Measurements from ENCODE around the gene FAM124A. TPM values are rescaled to one million over a fixed set of nuclear protein-coding genes. Genes with fewer than 3 reads are reported as not detected.

The FAM124A gene
- total RNA-seq, 2 experiments from 2014 or later, result 0.44 TPM; not detected in 1

DNA sequence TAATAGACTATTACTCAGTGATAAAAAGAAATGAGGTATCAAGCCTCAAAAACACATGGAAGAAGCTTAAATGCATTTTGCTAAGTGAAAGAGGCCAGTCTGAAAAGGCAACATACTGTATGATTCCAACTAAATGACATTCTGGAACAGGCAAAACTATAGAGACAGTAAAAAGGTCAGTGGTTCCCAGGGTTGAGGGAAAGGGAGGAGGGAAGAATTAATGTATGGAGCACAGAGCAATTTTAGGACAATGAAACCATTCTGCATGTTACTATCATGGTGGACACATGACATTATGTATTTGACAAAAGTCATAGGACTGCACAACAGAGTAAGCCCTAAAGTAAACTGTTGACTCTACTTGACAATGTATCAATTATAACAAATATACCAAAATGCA lies 111.6 kb downstream of the FAM124A start:
- H3K4me1 ChIP-seq (ENCODE audit: insufficient read depth, low read length, poor library complexity, severe bottlenecking), result peaks cover 10% of the 10 kb centered on the region
- H2AFZ ChIP-seq (ENCODE audit: low read length), result no peak overlapping the region
- H3K4me3 ChIP-seq (ENCODE audit: low read depth, low read length, poor library complexity, severe bottlenecking), result no peak overlapping the region
- H3K4me2 ChIP-seq (ENCODE audit: low read length), result no peak overlapping the region
- no peaks in the 10 kb centered on the region for H4K20me1 ChIP-seq (ENCODE audit: insufficient read depth, low read length)
- no peak for TF ChIP-seq EZH2phosphoT487 (IDR thresholded peaks at IDR 0.05; ENCODE audit: borderline replicate concordance, low read depth, low read length)
- TF ChIP-seq, protein P1, sequence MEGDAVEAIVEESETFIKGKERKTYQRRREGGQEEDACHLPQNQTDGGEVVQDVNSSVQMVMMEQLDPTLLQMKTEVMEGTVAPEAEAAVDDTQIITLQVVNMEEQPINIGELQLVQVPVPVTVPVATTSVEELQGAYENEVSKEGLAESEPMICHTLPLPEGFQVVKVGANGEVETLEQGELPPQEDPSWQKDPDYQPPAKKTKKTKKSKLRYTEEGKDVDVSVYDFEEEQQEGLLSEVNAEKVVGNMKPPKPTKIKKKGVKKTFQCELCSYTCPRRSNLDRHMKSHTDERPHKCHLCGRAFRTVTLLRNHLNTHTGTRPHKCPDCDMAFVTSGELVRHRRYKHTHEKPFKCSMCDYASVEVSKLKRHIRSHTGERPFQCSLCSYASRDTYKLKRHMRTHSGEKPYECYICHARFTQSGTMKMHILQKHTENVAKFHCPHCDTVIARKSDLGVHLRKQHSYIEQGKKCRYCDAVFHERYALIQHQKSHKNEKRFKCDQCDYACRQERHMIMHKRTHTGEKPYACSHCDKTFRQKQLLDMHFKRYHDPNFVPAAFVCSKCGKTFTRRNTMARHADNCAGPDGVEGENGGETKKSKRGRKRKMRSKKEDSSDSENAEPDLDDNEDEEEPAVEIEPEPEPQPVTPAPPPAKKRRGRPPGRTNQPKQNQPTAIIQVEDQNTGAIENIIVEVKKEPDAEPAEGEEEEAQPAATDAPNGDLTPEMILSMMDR (conservative IDR thresholded peaks at IDR 0.05; ENCODE audit: low read length), result no peak
- no peaks in the 10 kb centered on the region for H3K9me2 ChIP-seq (ENCODE audit: insufficient read depth, low read length)
- H3K36me3 ChIP-seq (ENCODE audit: insufficient read depth, low read length), result no peaks in the 10 kb centered on the region
- no peaks in the 10 kb centered on the region for H3K9me3 ChIP-seq (ENCODE audit: low read length)
- no peaks in the 10 kb centered on the region for H3K79me2 ChIP-seq (ENCODE audit: insufficient read depth, low read depth, low read length)
- ChIA-PET POLR2A (no interaction called here), CTCF (ENCODE audit: unreplicated experiment) (no interaction called here)
- intact Hi-C loops (cut with micrococcal nuclease; ENCODE audit: unreplicated experiment), result no loop called here
- H3K27ac ChIP-seq (ENCODE audit: low read depth, low read length, poor library complexity, severe bottlenecking), result no peak overlapping the region
- no peak for DNase-seq (ENCODE audit: low spot score)
- BruUV-seq (replicated peaks), result no TSS peak

Small RNA genes within 50 kb of the gene (small RNA-seq; reads per million reads assigned to genes)
- gene PRELID3BP2, result not detected

Other genes with a start within 250 kb of the FAM124A start
- not detected in 2 replicates for gene C13orf42, start 111.1 kb upstream of the FAM124A start, total RNA-seq (2014; rRNA removed; shearing (Covaris generic))
- not detected in 2 replicates for gene C13orf42, start 111.1 kb upstream of the FAM124A start, total RNA-seq (2022)
- gene SERPINE3, start 117.3 kb downstream of the FAM124A start, total RNA-seq (2014; rRNA removed; shearing (Covaris generic)), result not detected in 2 replicates
- gene SERPINE3, start 117.3 kb downstream of the FAM124A start, total RNA-seq (2022), result not detected in 2 replicates
- gene INTS6, start 230.6 kb downstream of the FAM124A start, total RNA-seq (2014; rRNA removed; shearing (Covaris generic)), result 37.0 and 45.6 TPM in 2 replicates
- 51.9 and 58.7 TPM in 2 replicates for gene INTS6, start 230.6 kb downstream of the FAM124A start, total RNA-seq (2022)

Measured in OCI-LY7 (cell line).